Activated T-cell treated with anti-CD3 and anti-CD28 coated beads for 1 hour (primary cell): ENCODE measurements around the gene CCDC152.
"Not testable (repeated sequence)": the region's sequence is repeated elsewhere in the genome, so short reads cannot be mapped to it uniquely, and the experiment has no call there.

Source experiments
- DNase-seq: peaks from one replicate; pipeline ENCODE4 v3.0.0-alpha.2; 2020; ENCODE audit warnings: low read depth

The CCDC152 gene

GRCh38 chr5:42812620-42813019, 56.0 kb downstream of the CCDC152 start:
- no peak for DNase-seq

GRCh38 chr5:42813533-42813932, 56.9 kb downstream of the CCDC152 start:
- no peak for DNase-seq

- not testable (repeated sequence) for DNase-seq
Measured at GRCh38 chr5:42816546-42816945, 59.9 kb downstream of the CCDC152 start.

- no peak for DNase-seq
Measured at GRCh38 chr5:42819745-42820144, 63.1 kb downstream of the CCDC152 start.

GRCh38 chr5:42822548-42822947, 65.9 kb downstream of the CCDC152 start:
- no peak for DNase-seq

- no peak for DNase-seq
Measured at GRCh38 chr5:42824347-42824976, 67.8 kb downstream of the CCDC152 start.

- no peak for DNase-seq
Measured at GRCh38 chr5:42825422-42826148, 69.0 kb downstream of the CCDC152 start.

- no peak for DNase-seq
Measured at GRCh38 chr5:42826757-42827515, 70.3 kb downstream of the CCDC152 start.

- no peak for DNase-seq
Measured at GRCh38 chr5:42828671-42829070, 72.1 kb downstream of the CCDC152 start.

GRCh38 chr5:42830924-42831323, 74.3 kb downstream of the CCDC152 start:
- no peak for DNase-seq

- DNase-seq: no peak
Measured at GRCh38 chr5:42832060-42832459, 75.4 kb downstream of the CCDC152 start.

- no peak for DNase-seq
Measured at GRCh38 chr5:42836070-42836769, 79.6 kb downstream of the CCDC152 start.

- no peak for DNase-seq
Measured at GRCh38 chr5:42837601-42838000, 81.0 kb downstream of the CCDC152 start.

GRCh38 chr5:42839196-42839595, 82.6 kb downstream of the CCDC152 start:
- no peak for DNase-seq

GRCh38 chr5:42840269-42840668, 83.7 kb downstream of the CCDC152 start:
- DNase-seq: no peak

GRCh38 chr5:42840842-42841567, 84.4 kb downstream of the CCDC152 start:
- no peak for DNase-seq

GRCh38 chr5:42842921-42843641, 86.5 kb downstream of the CCDC152 start:
- DNase-seq: no peak

- no peak for DNase-seq
Measured at GRCh38 chr5:42843675-42844292, 87.2 kb downstream of the CCDC152 start.

GRCh38 chr5:42844408-42844807, 87.8 kb downstream of the CCDC152 start:
- DNase-seq: not testable (repeated sequence)

GRCh38 chr5:42848545-42848944, 91.9 kb downstream of the CCDC152 start:
- DNase-seq: no peak

GRCh38 chr5:42851481-42851880, 94.9 kb downstream of the CCDC152 start:
- DNase-seq: no peak
